HepG2 (cell line): Measurements from ENCODE around the gene ATE1. TPM values are rescaled to one million over a fixed set of nuclear protein-coding genes. Genes with fewer than 3 reads are reported as not detected.

Experiments
- FOSL2 ChIP-seq: sonication (generic); formaldehyde crosslinking; IDR thresholded peaks from 2 replicates; pipeline ENCODE4 v1.4.0; 2020; ENCODE audit warnings: missing genetic modification reagents
- HDAC1 ChIP-seq: sonication (generic); formaldehyde crosslinking; IDR thresholded peaks from 2 replicates; pipeline ENCODE4 v1.5.1; 2020; ENCODE audit warnings: mild to moderate bottlenecking, missing genetic modification reagents
- HDAC6 ChIP-seq: fragments of 200-600 bp; sonication (generic); IDR thresholded peaks from 2 replicates; pipeline ENCODE4 v1.7.0; 2017; ENCODE audit warnings: mild to moderate bottlenecking, antibody characterized with exemption, low read length, low read depth
- HHEX ChIP-seq: IDR thresholded peaks from 2 replicates; pipeline ENCODE4 v1.6.1; 2016; ENCODE audit warnings: control low read depth
- HINFP ChIP-seq: sonication (generic); formaldehyde crosslinking; IDR thresholded peaks from 2 replicates; pipeline ENCODE4 v1.4.0; 2020; ENCODE audit warnings: low read depth, mild to moderate bottlenecking, missing genetic modification reagents
- KLF11 ChIP-seq: IDR thresholded peaks from 2 replicates; pipeline ENCODE4 v1.6.1; 2016; ENCODE audit warnings: missing compliant biosample characterization
- RARG ChIP-seq: sonication (generic); formaldehyde crosslinking; IDR thresholded peaks from 2 replicates; pipeline ENCODE4 v1.4.0; 2020; ENCODE audit warnings: low read depth, mild to moderate bottlenecking, missing genetic modification reagents
- REPIN1 ChIP-seq: sonication (generic); formaldehyde crosslinking; IDR thresholded peaks from 2 replicates; pipeline ENCODE4 v1.8.0; 2022; ENCODE audit warnings: missing genetic modification reagents, low read depth, mild to moderate bottlenecking, borderline replicate concordance
- SIN3B ChIP-seq: fragments of 150-350 bp; IDR thresholded peaks from 2 replicates; pipeline ENCODE4 v1.6.1; 2014; ENCODE audit warnings: low read length
- SKIL ChIP-seq: sonication (generic); formaldehyde crosslinking; IDR thresholded peaks from 2 replicates; pipeline ENCODE4 v1.8.0; 2022; ENCODE audit warnings: missing genetic modification reagents, mild to moderate bottlenecking, moderate library complexity, borderline replicate concordance
- SMARCC2 ChIP-seq: fragments of 450-650 bp; IDR thresholded peaks from 2 replicates; pipeline ENCODE4 v1.6.1; 2017; ENCODE audit warnings: antibody characterized with exemption, mild to moderate bottlenecking
- SNAPC5 ChIP-seq: sonication (generic); formaldehyde crosslinking; IDR thresholded peaks from 2 replicates; pipeline ENCODE4 v1.8.1; 2023; ENCODE audit warnings: mild to moderate bottlenecking, missing genetic modification reagents, borderline replicate concordance
- YY1 ChIP-seq: IDR thresholded peaks from 2 replicates; pipeline ENCODE4 v1.6.1; 2011; ENCODE audit warnings: low read length, low read depth, moderate library complexity, mild to moderate bottlenecking; ENCODE audit not compliant: insufficient read depth, insufficient replicate concordance
- ZBTB14 ChIP-seq: sonication (generic); formaldehyde crosslinking; IDR thresholded peaks from 2 replicates; pipeline ENCODE4 v1.4.0; 2020; ENCODE audit warnings: missing genetic modification reagents
- ZKSCAN5 ChIP-seq: sonication (generic); formaldehyde crosslinking; IDR thresholded peaks from 2 replicates; pipeline ENCODE4 v1.5.1; 2020; ENCODE audit warnings: mild to moderate bottlenecking, missing genetic modification reagents
- ZNF138 ChIP-seq: sonication (generic); formaldehyde crosslinking; IDR thresholded peaks from 2 replicates; pipeline ENCODE4 v1.5.0; 2020; ENCODE audit warnings: mild to moderate bottlenecking, low read depth, missing genetic modification reagents
- ZNF292 ChIP-seq: sonication (generic); formaldehyde crosslinking; IDR thresholded peaks from 2 replicates; pipeline ENCODE4 v1.8.1; 2022; ENCODE audit warnings: mild to moderate bottlenecking, low read depth, missing genetic modification reagents, borderline replicate concordance
- ZNF362 ChIP-seq: sonication (generic); formaldehyde crosslinking; IDR thresholded peaks from 2 replicates; pipeline ENCODE4 v1.4.0; 2020; ENCODE audit warnings: missing genetic modification reagents, mild to moderate bottlenecking, borderline replicate concordance
- ZNF432 ChIP-seq: sonication (generic); formaldehyde crosslinking; IDR thresholded peaks from 2 replicates; pipeline ENCODE4 v1.5.0; 2020; ENCODE audit warnings: missing genetic modification reagents, mild to moderate bottlenecking, borderline replicate concordance
- ZNF800 ChIP-seq: sonication (generic); formaldehyde crosslinking; IDR thresholded peaks from 2 replicates; pipeline ENCODE4 v1.4.0; 2020; ENCODE audit warnings: missing genetic modification reagents
- ZSCAN29 ChIP-seq: sonication (generic); formaldehyde crosslinking; conservative IDR thresholded peaks from 2 replicates; pipeline ENCODE4 v1.4.0; 2020; ENCODE audit warnings: mild to moderate bottlenecking, missing genetic modification reagents
- polyA plus RNA-seq, 8 experiments: library from polyadenylated mRNA; depleted of rRNA in 3 of 8; stranded (reverse) in 7 of 8; unstranded in 1 of 8; fragments of >200 nt; fragmentation: Illumina TruSeq in 4 of 8; extraction: Trizol in 4 of 8; gene quantifications; 2 replicates each; pipeline versions ENCODE4 v1.2.1 to v1.2.3, GENCODE V29; 2011 to 2016; ENCODE audit warnings: low read depth in 4 of 8, missing spikeins in 1 of 8, mixed read lengths in 1 of 8; ENCODE audit not compliant: insufficient read depth in 1 of 8
- total RNA-seq, 5 experiments: library from RNA; depleted of rRNA; stranded (reverse); fragments of >200 nt; fragmentation: Illumina TruSeq; extraction: Trizol; gene quantifications; 2 replicates each; pipeline ENCODE4 v1.2.3, GENCODE V29; 2016; ENCODE audit warnings: low read depth in 1 of 5

ATE1 gene
- total and polyA plus RNA-seq, 2 of the 13 experiments (the other 11 are each of a cell fraction or from before 2014, with no cell fraction given): 17.5 to 42.2 TPM

- peak; percentile 24; the same call in 1 of the 2 replicates for TF ChIP-seq ZSCAN29 (CRISPR knock-in tag)
- TF ChIP-seq SIN3B: peak; percentile 49; the same call in 1 of the 2 replicates
- TF ChIP-seq ZNF432: no peak
- TF ChIP-seq RARG (CRISPR knock-in tag): no peak
- no peak for TF ChIP-seq HDAC6
- TF ChIP-seq REPIN1 (CRISPR knock-in tag): peak; percentile 64
- TF ChIP-seq ZNF292: no peak
- TF ChIP-seq HDAC1: peak; percentile 70
- TF ChIP-seq SKIL (CRISPR knock-in tag): no peak
- TF ChIP-seq SNAPC5 (CRISPR knock-in tag): 0 out of 2 replicates have a peak, but pooled peaks have one; percentile 65
- TF ChIP-seq ZBTB14: no peak; the same call in 1 of the 2 replicates
- no peak for TF ChIP-seq KLF11 (CRISPR knock-in tag)
- TF ChIP-seq HINFP (CRISPR knock-in tag): no peak
- TF ChIP-seq ZNF138 (CRISPR knock-in tag): no peak; the same call in 1 of the 2 replicates
- 0 out of 2 replicates have a peak, but pooled peaks have one; percentile 0 for TF ChIP-seq FOSL2 (CRISPR knock-in tag)
- peak; percentile 69 for TF ChIP-seq YY1
- peak; percentile 81 for TF ChIP-seq ZNF800 (CRISPR knock-in tag)
- no peak for TF ChIP-seq SMARCC2
- TF ChIP-seq ZNF362 (CRISPR knock-in tag): no peak; the same call in 1 of the 2 replicates
- no peak for TF ChIP-seq ZKSCAN5 (CRISPR knock-in tag)
- TF ChIP-seq HHEX: no peak
Observed at GRCh38 chr10:121974535-121975294, 46.9 kb upstream of the ATE1 start, which contains the start of gene NSMCE4A (continued).
